CD4-positive, alpha-beta T cell treated with Interleukin-4 for 1 hour (primary cell): ENCODE data around the gene LPCAT4.
"Not testable (repeated sequence)": the region's sequence is repeated elsewhere in the genome, so short reads cannot be mapped to it uniquely, and the experiment has no call there.

Experiments
- DNase-seq, 2 donors: peaks; one replicate each; pipeline ENCODE4 v3.0.0-alpha.2; 2020 to 2022

LPCAT4 gene, protein sequence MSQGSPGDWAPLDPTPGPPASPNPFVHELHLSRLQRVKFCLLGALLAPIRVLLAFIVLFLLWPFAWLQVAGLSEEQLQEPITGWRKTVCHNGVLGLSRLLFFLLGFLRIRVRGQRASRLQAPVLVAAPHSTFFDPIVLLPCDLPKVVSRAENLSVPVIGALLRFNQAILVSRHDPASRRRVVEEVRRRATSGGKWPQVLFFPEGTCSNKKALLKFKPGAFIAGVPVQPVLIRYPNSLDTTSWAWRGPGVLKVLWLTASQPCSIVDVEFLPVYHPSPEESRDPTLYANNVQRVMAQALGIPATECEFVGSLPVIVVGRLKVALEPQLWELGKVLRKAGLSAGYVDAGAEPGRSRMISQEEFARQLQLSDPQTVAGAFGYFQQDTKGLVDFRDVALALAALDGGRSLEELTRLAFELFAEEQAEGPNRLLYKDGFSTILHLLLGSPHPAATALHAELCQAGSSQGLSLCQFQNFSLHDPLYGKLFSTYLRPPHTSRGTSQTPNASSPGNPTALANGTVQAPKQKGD

DNA sequence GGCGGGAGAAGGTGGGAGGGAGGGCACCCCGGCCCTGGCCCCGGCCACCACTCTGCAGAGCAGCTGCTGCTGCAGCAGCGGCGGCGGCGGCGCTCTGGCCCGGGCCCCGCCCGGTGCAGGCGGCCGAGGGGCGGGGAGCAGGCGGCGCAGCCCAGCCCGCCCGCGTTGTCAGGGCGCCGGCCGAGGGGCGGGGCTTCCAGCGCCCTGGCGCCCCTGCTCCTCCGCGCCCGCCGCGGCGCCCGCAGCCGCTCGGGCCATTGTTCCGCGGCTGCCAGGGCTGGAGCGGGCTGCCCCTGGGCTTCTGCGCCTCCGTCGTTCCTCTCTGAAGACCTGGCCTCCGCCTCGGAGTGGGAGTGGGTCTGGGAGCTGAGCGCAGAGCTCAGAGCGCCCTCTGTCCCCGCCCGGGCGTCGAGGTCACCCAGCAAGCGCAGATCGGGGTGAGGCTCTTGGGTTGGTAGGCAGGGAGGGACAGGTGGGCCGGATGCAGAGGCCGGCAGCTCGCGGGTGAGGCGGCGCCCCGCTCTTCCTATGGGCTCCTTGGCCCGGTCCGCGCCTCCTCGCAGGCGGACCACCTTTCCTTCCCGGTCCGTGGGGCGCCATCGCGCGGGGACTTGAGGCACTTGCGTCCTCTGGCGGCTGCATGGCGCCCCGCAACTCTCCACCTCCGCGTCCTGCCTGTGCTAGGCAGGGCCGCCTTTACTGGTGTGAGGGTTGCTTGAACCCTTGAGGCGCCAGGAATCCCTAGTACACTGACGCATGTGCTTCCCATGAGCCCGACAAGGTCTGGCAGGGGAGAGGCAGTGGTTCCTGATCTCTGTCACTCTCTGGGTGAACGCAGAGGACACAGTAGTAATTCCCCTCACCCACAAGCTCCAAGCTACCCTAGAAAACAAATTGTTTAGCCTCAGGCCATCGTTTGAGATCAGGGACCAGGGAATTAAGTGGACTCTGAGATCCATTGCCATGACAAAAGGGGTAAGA lies at the start of gene LPCAT4:
Gene LPCAT4, minus strand, starts transcription at position 96 of the 981 bp plus-strand sequence. CDS start 96 bp downstream, outside the sequence.
- peak; percentile 91 for DNase-seq

DNA sequence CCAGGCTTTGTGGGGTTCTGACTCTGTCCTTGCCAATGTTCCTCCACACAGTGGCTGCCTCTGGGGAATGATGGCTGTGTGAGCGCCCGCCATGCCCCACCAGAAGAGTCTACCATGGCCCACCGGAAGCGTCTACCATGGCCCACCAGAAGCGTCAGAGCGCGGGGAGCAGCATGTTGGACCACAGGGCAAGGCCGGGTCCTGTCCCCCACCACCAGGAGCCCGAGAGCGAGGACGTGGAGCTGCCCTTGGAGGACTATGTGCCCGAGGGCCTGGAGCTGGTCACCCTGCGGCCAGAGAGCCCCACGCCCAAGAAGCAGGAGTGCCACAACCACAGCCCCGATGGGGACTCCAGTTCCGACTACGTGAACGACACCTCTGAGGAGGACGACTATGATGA lies 42.5 kb upstream of the LPCAT4 start:
- DNase-seq: not testable (repeated sequence)

DNA sequence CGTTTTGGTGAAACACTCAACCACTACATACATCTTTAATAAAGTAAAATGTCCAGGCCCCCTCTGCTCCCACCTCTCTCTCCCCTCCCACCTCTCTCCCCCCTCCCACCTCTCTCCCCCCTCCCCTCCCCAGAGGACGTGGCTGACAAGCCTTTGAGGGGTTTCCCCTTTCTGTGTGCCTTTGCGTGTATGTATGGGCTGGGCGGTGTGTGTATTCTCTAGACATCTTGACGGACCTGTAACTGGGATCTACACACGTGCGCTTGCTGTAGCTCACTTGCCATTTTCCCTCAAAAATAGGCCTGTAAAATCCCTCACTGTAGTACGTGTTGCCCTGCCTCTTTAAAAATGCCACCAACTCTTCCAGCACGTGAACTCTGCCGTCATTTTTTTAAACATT lies 42.0 kb upstream of the LPCAT4 start:
- DNase-seq: not testable (repeated sequence)

DNA sequence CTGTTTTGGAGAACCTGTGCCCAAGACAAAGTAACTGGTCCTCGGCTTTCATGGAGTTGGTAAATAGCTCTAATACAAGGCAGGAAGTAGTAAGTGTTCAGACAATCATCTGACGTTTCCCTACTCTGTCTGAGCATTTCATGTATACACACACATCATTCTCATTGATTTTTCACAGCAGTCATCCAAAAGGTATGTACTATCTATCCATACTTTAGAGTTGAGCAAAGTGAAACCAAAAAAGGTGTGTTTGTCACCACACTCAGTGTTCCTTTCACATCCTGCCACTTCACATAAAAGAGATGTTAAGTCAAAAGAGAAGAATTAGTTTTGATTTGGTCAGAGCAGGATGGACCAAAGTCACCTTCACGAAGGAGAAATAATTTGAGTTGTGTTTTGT lies 36.9 kb upstream of the LPCAT4 start:
- not testable (repeated sequence) for DNase-seq

DNA sequence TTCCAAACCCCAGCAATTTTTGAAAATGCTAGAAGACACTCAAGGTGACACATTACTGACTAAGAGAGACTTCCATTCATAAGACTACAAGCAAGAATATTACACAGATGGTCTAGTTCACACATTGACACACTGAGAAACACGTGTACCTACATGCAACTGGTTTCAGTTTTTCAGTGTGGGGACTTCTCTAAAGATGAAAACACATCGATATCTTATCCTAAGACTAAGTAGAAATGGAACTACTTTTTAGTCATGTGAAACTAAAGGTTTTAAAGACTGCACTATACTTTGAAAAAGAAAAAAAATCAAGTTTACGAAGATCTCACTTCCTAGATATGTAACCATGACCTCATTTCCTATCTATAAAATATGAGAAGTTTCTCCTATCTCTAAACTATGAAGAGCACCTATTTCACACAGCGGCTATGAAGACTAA lies 36.2 kb upstream of the LPCAT4 start:
- not testable (repeated sequence) for DNase-seq

DNA sequence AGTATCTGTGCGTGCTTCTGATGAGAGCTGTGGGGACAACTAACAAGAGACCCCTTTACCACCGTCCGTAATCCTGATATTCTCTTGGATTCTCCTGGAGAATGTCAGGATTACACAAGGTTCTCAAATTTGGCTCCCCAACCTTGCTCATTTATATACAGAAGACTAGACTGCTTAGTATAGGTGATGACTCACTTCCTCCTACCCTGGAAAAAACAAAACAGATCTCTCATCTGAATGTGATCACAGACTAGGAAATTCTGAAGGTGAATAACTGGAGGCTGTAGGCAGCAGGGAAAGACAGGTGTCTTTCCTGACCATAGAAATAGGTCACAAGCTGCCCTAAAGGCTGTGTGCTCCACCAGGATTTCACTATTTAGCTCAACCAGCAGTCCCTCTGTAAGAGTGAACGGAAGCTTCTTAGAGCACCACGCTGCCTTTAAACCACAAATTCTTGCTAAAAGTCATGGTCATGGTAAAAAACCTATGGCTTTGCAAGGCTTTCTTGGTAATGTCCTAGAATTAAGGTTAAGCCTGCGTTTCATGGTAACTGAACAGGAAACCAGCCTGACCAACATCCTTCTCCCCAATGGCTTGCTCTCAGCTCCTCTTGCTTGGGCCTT lies 30.8 kb upstream of the LPCAT4 start:
- peak in 1 of 2 donors; percentile 66 for DNase-seq

DNA sequence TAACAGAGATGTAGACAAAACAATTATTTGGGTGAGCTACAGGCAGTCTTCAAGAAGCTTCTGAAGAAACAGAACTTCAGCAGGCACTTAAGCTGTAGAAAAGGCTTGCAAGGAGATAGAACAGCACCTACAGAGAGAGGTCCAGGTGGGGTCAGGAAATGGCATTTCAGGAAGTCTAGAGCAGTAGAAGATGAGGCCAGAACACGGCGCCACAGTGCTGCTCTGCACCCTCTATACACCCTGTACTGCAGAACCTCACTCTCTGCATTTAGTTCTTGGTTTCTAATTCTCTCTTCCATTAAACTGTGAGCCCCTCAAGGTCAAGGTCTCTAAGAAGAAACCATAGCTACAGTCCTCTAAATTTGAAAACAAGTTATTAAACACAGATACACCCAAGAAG lies 26.0 kb upstream of the LPCAT4 start:
- not testable (repeated sequence) for DNase-seq

DNA sequence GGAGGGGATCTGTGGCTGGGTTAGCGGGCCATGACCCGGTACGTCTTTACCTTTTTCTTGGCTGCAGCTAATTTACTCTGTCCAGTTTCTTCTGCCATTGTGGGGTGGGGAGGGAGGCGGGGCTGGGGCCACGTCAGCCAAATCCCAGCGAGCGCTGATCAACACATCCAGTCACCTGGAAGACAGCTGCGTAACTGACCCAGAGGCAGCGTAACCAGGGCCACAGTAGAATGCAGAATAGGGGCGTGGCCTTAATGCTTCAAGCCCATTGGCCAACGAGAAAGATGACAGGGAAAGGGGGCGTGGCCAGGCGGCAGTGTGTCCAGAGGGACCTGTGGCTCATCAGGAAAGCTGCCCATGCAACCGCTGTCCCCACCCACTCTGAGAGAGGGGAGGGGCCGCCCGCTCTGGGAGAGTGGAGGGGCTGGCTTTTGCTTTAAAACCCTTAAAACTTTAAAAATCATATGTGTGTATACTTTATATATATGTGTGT lies 22.6 kb upstream of the LPCAT4 start:
- not testable (repeated sequence) for DNase-seq

DNA sequence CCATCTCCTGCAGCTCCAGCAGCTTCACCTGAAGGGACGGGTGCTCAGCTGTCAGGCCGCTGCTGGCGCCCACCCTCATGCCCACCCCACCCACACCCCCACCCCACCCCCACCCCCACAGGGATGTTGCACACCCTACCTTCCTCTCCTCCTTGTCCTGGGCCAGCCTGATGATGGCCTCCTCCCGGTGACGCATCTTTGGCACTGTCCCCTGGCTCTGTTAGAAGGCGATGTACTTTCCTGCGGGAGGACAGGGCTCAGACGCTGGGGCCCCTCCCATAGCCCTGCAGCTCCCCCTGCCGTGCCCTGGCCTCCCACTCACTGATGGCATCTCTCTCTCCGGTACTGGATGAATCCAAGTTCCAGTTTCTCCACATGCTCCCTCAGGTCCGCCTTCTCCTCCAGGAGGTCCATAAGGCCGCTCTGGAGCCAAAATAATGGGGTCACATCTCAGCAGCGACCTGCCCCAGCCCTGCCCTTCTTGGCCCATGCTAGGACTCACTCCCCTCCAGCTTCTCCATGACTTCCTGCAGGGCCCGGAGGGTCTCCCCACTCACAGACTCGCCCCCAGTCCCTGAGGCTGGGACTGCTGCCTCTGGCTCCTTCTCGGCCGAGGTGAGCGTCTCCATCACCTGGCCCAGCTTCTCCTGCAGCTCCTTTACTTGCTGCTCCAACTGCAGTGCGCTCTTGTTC lies 15.0 kb upstream of the LPCAT4 start:
- not testable (repeated sequence) for DNase-seq

DNA sequence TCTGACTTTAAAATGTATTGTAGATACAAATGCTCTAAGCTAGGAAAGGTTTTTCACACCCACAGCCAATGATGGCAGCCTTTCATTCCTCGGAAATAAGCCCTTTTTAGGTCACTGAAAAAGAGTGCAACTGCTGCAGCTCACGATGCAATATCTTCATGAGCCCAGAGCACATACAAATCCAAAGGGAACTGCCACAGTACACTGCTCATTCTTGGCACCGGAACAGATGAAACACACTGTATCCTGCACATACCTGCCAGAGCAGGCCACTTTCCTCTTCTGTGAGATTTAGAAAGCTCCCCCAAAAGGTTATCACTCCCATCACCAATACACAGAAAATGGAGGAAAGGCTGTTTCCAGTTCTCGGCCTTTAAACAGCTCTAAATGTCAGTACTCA lies 13.5 kb upstream of the LPCAT4 start:
- DNase-seq: not testable (repeated sequence)

DNA sequence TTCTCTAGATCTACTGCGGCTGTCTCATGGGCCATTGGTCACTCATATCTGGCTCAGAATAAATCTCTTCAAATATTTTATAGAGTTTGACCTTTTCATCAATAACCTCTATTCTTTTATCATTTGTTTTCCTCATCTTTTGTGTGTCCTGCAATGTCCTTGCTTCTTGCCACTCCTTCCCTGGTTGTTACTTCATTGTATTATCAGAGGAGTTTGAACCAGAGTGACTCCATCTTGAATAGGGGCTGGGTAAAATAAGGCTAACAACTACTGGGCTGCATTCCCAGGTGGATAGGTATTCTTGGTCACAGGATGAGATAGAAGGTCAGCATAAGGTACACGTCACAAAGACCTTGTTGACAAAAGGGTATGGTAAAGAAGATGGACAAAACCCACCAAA lies 9.9 kb upstream of the LPCAT4 start:
- DNase-seq: no peak

DNA sequence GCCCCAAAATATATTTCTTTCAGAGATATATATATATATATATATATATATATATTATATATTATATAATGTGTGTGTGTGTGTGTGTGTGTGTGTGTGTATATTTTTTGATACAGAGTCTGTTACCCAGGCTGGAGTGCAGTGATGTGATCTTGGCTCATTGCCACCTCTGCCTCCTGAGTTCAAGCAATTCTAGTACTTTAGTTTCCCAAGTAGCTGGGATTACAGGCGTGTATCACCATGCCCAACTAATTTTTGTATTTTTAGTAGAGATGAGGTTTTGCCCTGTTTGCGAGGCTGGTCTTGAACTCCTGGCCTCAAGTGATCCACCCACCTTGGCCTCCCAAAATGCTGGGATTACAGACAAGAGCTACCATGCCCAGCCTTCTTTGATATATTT lies 8.5 kb upstream of the LPCAT4 start:
- DNase-seq: not testable (repeated sequence)

DNA sequence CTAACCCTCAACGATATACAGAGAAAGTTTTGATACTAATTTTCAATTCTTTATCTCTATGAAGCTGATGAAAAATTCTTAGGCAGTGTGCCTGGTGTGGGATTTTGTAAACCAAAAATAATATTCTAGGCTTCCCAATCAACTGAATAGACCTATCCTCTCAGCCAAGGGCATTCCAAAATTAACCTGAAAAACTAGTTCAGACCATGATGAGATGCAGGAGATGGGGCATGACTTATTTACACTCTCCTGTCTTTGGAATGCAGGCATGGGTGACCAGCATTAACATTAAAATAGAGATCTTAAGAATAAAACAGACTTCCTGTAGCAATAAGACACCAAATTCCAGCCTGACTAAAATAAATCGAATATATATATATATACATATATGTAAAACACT lies 7.8 kb upstream of the LPCAT4 start:
- no peak for DNase-seq

DNA sequence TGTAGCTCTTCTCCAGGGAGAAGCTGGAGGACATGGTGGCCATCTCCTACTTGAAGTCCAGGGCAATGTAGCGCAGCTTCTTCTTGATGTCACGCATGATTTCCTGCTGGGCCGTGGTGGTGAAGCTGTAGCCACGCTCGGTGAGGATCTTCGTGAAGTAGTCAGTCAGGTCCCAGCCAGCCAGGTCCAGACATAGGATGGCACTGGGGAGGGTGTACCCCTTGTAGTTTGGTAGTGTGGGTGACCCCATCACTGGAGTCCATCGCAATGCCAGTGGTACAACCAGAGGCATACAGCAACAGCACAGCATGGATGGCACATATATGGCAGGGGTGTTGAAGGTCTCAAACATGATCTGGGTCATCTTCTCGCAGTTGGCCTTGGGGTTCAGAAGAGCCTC lies 7.0 kb upstream of the LPCAT4 start:
- no peak for DNase-seq

DNA sequence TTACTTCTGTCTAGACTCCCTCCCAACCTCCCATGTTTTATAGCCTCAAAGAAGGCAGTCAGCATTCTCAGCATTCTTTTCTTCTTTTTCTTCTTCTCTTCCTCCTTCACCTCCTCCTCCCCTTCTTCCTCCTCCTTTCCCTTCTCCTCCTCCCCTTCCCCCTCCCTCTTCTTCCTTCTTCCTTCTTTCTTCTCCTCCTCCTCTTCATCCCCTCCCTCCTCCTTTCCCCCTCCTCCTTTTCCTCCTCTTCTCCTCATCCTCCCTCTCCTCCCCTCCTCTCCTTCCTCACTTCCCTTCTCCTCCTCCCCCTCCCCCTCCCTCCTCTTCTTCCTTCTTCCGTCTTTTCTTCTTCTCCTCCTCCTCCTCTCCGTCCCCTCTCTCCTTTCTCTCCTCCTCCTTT lies 3.6 kb upstream of the LPCAT4 start:
- no peak for DNase-seq

DNA sequence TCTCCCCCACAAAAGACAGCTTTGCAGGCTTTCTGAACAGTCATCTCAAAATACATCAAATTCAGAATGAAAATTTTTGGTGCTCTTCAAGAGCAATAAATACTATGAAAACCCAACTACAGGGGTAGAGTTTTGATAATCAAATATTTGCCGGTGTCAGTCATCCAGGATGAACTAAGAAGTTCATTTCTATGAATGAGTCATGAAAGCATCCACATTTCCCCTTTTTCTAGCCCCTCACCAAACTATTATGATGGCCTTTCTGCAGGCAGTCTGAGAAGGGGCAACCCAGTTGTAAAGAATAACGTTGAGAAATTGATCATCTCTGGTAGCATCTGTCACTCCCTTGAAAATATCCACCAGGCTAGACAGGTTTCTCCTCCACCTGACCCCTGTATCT lies 3.1 kb upstream of the LPCAT4 start:
- no peak for DNase-seq

DNA sequence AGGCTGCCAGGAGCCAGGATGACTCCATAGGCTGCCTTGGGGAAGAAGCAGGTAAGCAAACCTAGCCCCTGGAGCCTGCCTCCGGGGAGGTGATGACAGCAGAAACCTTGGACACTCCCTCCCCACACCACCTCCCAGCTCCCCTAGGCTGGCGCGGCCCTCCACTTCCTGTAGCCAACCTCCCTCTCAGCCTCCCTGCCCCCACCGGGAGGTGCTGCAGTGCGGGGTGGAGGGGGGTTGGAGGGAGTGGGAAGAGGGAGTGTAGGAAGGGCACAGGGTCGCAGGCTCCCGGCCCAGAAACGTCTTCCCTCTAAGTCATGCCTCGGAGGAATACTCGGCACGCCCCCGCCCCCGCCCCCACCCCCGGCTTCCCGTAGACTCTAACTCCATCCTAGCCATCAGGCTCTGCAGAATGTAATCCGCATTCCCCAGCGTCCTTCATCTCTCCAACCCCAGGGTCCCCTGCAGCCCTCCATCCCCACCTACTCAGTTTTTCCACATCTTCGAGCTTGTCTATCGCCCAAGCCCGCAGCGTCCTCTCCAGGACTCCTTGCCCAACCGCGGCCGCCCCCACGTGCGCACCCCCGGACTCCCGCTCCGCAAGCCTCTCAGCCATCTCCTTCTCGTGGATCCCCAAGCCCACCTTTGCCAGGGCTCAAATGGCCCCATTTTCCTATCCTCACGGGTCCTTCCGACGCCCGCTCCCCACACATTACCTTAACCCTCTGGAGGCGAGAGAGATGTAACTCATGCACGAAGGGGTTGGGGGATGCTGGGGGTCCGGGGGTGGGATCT lies 528 bp downstream of the LPCAT4 start:
- DNase-seq: peak in 1 of 2 donors; percentile 54

DNA sequence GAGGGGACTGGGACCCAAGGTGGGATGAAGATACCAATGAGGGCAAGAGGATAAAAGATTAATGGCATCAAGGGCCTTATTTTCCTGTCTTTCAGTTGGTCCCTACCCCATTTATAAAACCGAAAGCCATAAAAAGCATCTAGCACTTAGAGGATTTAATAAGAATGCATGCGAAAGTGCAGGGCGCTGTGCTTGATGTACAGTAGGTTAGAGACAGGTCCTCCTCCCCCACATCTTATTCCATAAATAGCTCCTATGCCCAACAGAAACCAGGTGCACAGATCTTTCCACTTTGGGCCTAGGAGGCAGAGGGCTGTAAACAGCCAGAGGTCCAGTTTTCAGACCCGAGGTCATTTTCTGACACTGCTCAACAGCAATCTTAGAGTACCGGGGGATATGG lies 1.2 kb downstream of the LPCAT4 start:
- no peak for DNase-seq

DNA sequence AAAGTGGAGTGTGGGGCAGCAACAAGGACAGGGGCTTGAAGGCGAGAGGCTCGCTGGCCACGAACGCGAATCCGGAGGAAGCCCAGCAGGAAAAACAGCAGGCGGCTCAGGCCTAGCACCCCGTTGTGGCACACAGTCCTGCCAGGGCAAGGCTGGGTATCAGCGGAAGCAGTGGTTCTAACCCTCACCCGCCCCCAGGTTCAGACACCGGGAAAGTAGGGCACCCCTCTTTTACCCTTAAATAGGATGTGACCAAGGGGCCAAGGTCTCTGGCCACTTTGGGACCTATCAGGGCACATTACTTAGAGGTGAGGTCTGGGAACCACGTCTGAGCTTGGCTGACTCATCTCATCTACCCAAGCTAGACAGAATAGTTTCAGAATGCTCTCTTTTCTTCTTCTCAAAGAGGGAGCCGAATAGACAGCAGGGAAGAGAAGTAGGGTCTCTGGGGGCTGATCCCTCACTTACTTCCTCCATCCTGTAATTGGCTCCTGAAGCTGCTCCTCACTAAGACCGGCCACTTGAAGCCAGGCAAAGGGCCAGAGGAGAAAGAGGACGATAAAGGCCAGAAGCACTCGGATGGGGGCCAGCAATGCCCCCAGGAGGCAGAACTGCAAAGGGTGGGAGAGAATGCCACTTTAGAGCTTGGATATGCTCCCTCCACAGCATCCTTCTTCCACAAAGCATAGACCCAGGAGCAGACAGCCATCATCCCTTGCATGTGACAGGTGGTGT lies 1.7 kb downstream of the LPCAT4 start:
- peak in 1 of 2 donors; percentile 14 for DNase-seq

DNA sequence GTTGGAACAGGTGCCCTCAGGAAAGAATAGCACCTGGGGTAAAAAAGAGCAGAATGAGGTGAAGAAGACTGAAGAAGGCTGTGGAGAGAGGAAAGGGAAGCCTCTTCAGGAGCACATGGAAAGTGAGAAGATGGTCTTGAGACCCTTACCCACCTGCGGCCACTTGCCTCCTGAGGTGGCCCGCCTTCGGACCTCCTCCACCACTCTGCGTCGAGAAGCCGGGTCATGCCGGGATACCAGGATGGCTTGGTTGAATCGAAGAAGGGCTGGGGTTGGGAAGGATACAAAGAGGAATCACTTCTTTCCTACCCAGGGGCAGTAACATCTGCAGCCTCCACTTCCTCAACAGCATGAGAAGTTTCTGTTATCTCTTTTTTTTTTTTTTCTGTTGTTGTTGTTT lies 3.0 kb downstream of the LPCAT4 start:
- DNase-seq: no peak
